IPS-18c (cell line): ENCODE data around the gene XG.
A peak's percentile ranks its signal among the peaks of the same experiment; 100 is the strongest.

Experiments used
- H3K4me3 ChIP-seq: 2 replicates; pipeline ENCODE4 v1.7.0; 2013; ENCODE audit warnings: low read depth, mild to moderate bottlenecking, low read length, moderate library complexity; ENCODE audit not compliant: insufficient read depth
- H3K9me3 ChIP-seq: one replicate; pipeline ENCODE4 v1.6.1; 2013; ENCODE audit warnings: mild to moderate bottlenecking, low read length, moderate library complexity; ENCODE audit not compliant: control insufficient read depth, insufficient read depth

XG gene

DNA sequence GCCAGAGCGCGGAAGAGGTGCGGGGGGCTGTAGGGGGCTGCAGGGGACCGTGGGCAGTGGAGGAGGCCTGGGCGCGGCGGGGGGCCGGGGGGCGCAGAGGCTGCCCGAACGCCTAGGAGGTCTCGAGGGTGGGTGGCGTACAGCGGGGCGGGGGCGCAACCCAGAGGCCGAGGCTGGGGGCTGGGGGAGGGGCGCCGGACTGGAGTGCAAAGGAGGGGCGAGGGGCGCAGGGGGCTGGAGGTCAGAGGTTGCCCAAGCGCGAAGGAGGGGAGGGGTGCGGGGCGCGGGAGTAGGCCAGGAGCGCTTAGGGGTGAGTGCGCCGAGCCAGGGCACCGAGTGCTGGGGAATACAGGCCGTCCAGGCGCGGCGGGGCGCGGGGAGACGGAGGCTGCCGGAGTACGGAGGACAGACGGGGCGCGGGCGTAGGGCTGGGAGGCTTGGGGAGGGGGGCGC lies 77.1 kb downstream of the XG start:
- Histone ChIP-seq H3K9me3 (no peaks in the 10 kb centered on the region), H3K4me3 (peak overlapping the region; percentile 66)

DNA sequence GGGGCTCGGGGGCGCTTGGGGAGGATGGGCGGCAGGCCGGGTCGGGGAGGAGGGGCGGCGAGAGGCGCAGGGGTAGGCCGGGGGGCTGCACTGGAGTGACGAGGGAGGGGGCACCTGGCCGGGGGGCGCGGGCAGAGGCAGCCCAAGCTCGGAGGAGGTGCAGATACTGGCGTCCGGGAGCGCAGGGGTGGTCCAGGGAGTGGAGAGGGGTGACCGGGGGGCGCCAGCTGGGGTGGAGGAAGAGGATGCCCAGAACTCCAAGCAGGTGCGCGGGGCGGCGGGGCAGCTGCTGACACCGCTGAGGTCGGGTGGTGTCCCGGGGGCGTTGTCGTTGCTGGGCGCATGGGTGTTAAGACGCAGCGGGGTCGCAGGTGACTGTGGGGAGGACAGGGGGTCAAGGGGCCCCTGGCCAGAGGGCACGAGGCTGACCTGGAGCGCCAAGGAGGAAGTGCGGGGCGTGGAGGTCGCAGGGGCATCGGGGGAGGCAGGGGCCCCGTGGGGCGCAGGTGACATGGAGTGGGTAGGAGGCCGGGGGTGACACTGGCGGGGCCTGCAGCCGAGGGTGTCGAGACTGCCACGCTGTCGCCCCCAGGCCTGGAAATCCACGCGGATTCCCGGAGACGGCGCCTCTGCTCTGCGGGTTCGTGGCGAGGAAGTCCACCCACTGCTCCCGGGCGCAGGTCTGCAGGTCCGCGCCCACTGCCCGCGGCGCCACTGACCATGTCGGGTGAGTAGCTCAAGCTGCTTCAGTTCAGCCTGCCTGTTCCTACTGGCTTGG lies 77.8 kb downstream of the XG start:
- Histone ChIP-seq H3K9me3 (no peaks in the 10 kb centered on the region), H3K4me3 (peak overlapping the region; percentile 66)

DNA sequence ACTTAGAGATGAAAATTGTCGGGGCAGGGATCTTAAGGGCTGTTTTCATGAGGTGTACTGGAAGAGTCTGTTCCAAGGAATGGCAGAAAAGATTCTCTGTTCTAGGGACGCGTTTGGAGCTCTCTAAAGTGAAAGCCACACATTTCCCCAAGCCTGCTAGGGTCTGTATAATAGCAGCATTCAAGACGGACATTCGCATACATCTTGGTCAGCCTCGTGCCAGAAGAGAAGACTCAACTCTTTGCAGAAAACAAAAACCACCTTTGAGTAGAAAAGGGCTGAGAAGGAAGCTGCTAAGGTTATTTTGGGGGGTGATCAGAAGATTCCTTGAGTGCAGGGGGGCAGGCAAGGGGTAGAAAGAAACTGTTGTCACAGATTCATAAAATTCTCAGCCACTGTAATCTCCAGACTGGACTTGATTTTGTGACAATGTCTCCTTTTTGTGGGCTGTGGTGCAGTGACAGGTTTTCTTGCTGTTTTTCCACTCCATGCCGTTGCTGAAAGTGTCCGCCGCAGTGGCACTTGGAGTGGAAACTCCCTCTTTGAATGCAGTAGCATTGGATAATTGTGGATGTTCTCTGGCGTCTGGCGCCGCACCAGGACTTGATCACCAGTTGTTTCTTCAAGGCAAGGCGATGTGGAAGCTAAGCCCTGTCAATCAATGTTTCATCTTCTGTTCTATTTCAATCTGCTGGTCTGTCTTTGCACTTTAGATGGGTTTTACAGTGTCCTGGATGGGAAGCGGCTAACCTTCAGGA lies 79.8 kb downstream of the XG start:
- H3K4me3 ChIP-seq, result no peak overlapping the region

DNA sequence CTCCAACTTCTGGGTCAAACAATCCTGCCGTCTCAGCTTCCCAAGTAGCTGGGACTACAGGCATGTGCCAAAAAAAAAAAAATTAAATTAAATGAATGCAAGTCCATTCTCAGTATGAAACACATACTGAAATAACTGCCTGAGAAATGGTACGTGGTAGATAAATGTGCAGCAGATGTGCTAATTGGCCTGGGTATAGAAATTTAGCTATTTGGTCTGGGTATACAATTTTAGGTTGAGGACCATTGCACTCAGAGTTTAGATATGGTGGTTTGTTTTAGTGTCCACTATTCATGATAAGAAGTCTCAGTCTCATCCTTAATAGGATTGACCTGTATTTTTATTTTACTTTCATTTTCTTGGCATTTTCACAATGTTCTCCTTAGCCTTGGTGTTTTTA lies 86.1 kb downstream of the XG start:
- no peak overlapping the region for H3K4me3 ChIP-seq
- peaks cover 4% of the 10 kb centered on the region for H3K9me3 ChIP-seq

More for the DNA sequence above, 79.8 kb downstream of the XG start:
- H3K9me3 ChIP-seq, result peaks cover 2% of the 10 kb centered on the region

DNA sequence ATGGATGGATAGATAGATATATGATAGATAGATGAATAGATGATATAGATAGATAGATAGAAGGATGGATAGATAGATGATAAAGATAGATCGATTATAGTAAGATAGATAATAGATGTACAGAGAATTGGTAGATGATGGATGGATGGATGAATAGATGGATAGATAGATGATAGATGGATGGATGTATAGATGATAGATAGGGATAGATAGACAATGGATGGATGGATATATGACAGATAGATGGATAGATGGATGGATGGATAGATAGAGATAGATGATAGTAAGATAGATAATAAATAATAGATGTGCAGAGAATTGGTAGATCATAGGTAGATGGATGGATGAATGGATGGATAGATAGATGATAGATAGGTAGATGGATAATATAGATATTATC lies 89.1 kb downstream of the XG start:
- H3K4me3 ChIP-seq, result no peak overlapping the region
- peaks cover 4% of the 10 kb centered on the region for H3K9me3 ChIP-seq

DNA sequence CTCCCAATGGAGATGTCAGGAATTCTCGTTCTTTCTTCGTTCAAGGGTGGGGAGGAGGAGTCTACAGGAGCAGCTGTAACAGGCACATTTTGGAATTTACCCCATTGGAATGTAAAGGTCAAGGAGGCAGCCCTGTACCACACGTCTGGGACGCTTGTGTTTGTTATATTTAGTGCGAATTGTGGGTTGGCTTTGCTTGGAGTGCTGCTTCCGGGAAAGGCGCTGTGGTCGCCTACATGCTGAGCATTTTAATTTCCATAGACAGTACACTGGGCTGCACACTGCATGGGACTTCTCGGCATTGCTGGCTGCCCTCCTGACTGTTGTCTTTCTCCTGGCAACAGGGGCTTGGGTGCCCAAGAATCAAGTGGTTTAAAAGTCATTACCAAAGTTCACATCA lies 89.7 kb downstream of the XG start:
- H3K9me3 ChIP-seq, result peaks cover 2% of the 10 kb centered on the region
- no peak overlapping the region; the same call in 1 of the 2 replicates for H3K4me3 ChIP-seq

DNA sequence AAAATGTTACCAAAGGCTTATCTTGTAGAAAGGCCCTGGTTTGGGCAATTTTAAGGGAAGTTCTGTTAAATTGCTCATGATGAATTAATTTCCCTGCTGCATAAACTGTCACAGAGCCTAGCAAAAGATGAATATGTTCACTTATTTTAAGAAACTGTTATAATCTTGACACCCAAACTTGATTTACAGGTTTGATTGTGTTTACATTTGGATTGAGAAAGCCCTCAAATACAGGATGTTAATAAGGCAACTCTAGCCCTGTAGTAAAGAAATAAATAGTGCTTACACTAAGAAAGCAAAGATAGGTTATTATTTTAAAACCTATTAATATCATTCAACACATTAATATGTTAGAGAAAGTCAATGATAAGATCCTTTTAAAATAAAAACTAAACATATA lies 95.2 kb downstream of the XG start:
- Histone ChIP-seq H3K4me3 (no peak overlapping the region), H3K9me3 (no peaks in the 10 kb centered on the region)

DNA sequence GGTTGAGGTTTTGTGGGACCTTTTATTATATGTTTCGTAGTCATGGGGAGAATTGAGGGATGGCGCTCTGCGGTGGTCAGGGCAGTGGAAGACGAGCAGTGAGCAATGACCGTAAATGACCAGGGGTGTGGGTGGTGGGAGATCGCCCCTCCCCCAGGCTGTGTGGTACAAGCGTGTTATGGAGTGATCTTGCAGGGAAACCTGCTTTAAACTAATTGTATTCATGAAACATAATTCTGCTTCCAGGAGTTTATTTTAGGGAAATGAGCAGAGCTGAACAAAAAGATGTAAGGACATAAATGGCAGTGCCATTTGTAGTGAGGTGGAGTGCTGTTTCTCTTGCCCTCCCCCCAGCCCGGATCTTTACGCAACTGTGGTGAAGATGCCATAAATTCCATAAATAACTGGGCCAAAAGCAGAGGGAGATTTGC lies 97.0 kb downstream of the XG start:
- Histone ChIP-seq H3K9me3 (no peaks in the 10 kb centered on the region), H3K4me3 (no peak overlapping the region; the same call in 1 of the 2 replicates)

DNA sequence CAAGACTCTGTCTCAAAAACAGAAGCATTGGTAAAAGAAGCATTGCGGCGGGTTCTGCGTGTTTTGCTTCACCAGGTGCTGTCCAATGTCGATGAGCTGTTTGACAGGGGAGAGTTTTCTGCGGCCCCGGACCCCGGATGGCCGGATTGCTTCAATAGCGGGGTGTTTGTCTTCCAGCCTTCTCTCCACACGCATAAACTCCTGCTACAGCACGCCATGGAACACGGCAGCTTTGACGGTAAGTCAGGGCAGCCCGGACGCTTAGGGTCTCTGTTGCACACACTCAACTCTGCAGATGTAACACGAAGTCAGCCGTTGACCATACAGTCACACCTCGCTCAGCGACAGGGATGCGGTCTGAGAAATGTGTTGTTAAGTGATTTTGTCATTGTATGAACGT lies 103.1 kb downstream of the XG start:
- H3K4me3 ChIP-seq, result no peak overlapping the region
- no peaks in the 10 kb centered on the region for H3K9me3 ChIP-seq

DNA sequence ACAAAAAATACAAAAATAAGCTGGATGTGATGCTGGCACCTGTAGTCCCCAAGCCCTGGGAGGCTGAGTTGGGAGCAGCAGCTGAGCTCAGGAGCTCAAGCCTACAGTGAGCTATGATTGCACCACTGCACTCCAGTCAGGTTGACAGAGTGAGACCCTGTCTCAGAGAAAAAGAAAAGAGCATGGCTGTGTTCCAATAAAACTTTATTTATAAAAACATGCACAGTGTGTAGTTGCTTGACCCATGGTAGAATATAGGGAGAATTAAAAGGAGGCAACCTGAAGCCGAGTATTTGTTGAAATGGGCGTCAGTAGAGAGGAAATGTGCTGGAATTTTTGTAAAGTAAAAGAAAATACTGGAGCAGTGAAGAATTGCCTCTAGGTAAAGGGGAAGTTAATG lies 103.9 kb downstream of the XG start:
- Histone ChIP-seq H3K4me3 (no peak overlapping the region), H3K9me3 (no peaks in the 10 kb centered on the region)

DNA sequence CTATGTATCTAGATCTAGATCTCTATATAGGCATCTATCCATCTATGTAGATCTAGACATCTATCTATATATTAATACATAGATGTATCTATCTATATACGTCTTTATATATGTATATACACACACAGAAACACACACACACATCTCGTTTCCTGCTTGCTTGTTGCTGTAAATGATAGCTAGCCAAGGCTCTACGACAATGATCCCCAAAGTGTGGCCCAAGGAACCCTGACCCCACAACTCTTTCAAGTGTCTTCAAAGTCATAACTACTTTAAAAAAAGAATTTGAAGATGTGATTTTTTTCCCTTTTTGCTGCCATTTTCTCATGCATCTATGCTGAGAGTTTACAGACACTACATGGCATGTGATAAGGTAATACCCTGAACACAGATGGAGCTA lies 105.7 kb downstream of the XG start:
- Histone ChIP-seq H3K4me3 (no peak overlapping the region), H3K9me3 (no peaks in the 10 kb centered on the region)

DNA sequence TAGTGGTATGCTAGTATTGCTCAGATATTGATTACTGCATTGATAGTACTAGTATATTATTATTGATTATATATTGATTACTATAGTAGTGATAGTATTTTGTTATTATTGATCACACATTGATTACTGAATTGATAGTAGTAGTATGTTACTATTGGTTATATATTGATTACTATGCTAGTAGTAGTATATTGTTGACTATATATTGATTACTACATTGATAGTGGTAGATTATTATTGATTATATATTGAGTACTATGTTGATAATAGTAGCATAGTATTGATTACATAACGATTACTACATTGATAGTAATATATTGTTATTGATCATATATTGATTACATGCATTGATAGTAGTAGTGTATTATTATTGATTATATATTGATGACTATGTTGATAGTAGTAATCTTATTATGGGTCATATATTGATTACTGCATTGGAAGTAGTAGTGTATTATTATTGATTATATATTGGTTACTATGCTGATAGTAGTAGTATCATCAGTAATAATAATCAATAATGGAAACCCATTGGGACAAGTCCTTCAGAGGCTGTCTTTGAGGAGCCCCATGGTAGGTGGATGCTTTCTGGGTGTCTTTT lies 107.5 kb downstream of the XG start:
- Histone ChIP-seq H3K9me3 (no peaks in the 10 kb centered on the region), H3K4me3 (no peak overlapping the region)

DNA sequence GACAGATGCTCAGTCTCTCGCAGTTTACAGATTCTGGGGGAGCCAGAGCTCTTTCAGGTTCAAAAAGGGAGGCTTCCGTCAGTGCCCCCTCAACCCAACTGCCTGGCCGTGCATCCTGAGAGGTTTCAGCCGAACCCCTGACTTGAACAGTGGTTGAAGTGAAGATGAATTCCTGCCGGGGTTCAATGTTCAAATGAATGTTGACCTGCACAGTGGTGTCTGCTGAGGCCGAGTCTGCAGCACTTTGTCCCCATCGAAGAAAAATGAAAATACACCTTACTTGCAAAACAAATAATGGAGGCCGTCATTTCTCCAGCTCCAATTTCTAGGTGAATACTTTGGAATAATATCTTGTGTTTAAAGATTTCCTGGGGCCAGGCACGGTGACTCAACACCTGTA lies 110.6 kb downstream of the XG start:
- Histone ChIP-seq H3K9me3 (no peaks in the 10 kb centered on the region), H3K4me3 (no peak overlapping the region)

DNA sequence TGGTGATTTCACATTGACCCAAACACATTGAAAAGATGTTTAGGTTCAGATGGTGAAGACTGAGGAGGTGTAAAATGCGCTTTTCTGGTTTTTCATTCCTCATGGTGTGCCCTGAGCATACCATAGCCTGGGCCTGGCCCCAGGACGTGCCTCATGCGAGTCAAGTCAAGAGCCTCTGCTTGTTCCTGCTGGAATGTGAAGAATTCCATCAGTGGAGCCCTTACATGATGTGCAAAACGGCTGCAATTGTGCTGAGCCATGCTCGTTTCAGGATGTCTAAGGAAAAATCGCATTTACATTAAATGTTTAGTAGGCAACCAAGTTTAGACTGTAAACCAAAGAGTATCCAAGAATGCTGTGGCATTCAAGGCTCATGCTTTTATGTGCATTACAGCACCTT lies 111.8 kb downstream of the XG start:
- H3K4me3 ChIP-seq, result no peak overlapping the region
- H3K9me3 ChIP-seq, result no peaks in the 10 kb centered on the region
